Endothelial cell of umbilical vein (primary cell): ENCODE results near the gene ANGPTL2. TPM values are rescaled to one million over a fixed set of nuclear protein-coding genes. Genes with fewer than 3 reads are reported as not detected.

Experiments
- BruUV-seq: library from RNA; stranded (reverse); fragments of 400-500 nt; replicated peaks from 2 replicates; lab custom pipeline; 2021; lab: Mats Ljungman, UMichigan
- CTCF ChIA-PET: fragments of 300-600, 350-600 bp; sonication (Branson Sonifier 250); formaldehyde crosslinking; loops from one replicate; lab custom pipeline; 2021; ENCODE audit warnings: antibody characterized with exemption, inconsistent platforms; lab: Charles Lee
- POLR2A ChIA-PET: fragments of 300-600, 350-600 bp; sonication (Branson Sonifier 250); formaldehyde crosslinking; loops from one replicate; lab custom pipeline; 2021; ENCODE audit warnings: antibody characterized with exemption, inconsistent platforms; lab: Charles Lee
- DNase-seq: peaks from one replicate; pipeline ENCODE4 v3.0.0-alpha.2; 2011; ENCODE audit warnings: low read depth, low spot score
- FAIRE-seq: peaks from 2 replicates; lab custom pipeline; 2011; peaks lifted over from hg19 to GRCh38; lab: Jason Lieb, UNC
- H2AFZ ChIP-seq: 2 replicates; pipeline ENCODE4 v1.6.0; 2012; ENCODE audit warnings: low read depth, low read length, control low read depth, inconsistent platforms
- H3K27ac ChIP-seq: 2 replicates; pipeline ENCODE4 v1.5.1; 2011; ENCODE audit warnings: low read depth, mild to moderate bottlenecking, control low read depth, low read length, moderate library complexity; ENCODE audit not compliant: insufficient read depth
- H3K27me3 ChIP-seq, 2 experiments: 2 replicates each; pipeline versions ENCODE4 v1.6.0 to v1.6.1; 2011; ENCODE audit warnings: low read length in 2 of 2, mixed read lengths in 1 of 2; ENCODE audit not compliant: control insufficient read depth in 2 of 2, insufficient read depth in 2 of 2
- H3K36me3 ChIP-seq, 2 experiments: 2 replicates in 1 of 2; 3 replicates in 1 of 2; pipeline ENCODE4 v1.5.1; 2011; ENCODE audit warnings: low read length in 2 of 2, mild to moderate bottlenecking in 1 of 2, moderate library complexity in 1 of 2; ENCODE audit not compliant: control insufficient read depth in 2 of 2, insufficient read depth in 2 of 2; ENCODE audit errors: extremely low read depth in 1 of 2
- H3K4me1 ChIP-seq: 3 replicates; pipeline ENCODE4 v1.5.1; 2011; ENCODE audit warnings: mild to moderate bottlenecking, low read length; ENCODE audit not compliant: control insufficient read depth, insufficient read depth; ENCODE audit errors: extremely low read depth
- H3K4me2 ChIP-seq: 2 replicates; pipeline ENCODE4 v1.6.1; 2011; ENCODE audit warnings: low read length, control low read depth, mixed read lengths; ENCODE audit not compliant: insufficient read depth
- H3K4me3 ChIP-seq, 3 experiments: fragments of 200-600 bp in 1 of 3; sonication (generic), shearing (Covaris generic) in 1 of 3; replicated peaks in 1 of 3; 2 replicates each; pipeline ENCODE4 v1.5.1; 2011 to 2016; ENCODE audit warnings: control low read depth in 3 of 3, low read length in 3 of 3, mild to moderate bottlenecking in 2 of 3, inconsistent platforms in 1 of 3, low read depth in 1 of 3, moderate library complexity in 1 of 3; ENCODE audit not compliant: insufficient read depth in 1 of 3
- H3K79me2 ChIP-seq: 2 replicates; pipeline ENCODE4 v1.6.0; 2012; ENCODE audit warnings: low read length, inconsistent platforms; ENCODE audit not compliant: control insufficient read depth, insufficient read depth
- H3K9ac ChIP-seq: replicated peaks from 2 replicates; pipeline ENCODE3; 2011; ENCODE audit warnings: low read length, control low read depth; ENCODE audit not compliant: insufficient read depth; ENCODE audit errors: extremely low read depth
- H3K9me1 ChIP-seq: replicated peaks from 3 replicates; pipeline ENCODE4 v1.6.0; 2011; ENCODE audit warnings: mild to moderate bottlenecking, low read length; ENCODE audit not compliant: control insufficient read depth, insufficient read depth; ENCODE audit errors: extremely low read depth
- H3K9me3 ChIP-seq: replicated peaks from 2 replicates; pipeline ENCODE4 v1.5.1; 2012; ENCODE audit warnings: low read length, inconsistent platforms; ENCODE audit not compliant: control insufficient read depth, insufficient read depth
- H4K20me1 ChIP-seq: replicated peaks from 2 replicates; pipeline ENCODE3; 2011; ENCODE audit warnings: mild to moderate bottlenecking, low read length; ENCODE audit not compliant: control insufficient read depth, insufficient read depth; ENCODE audit errors: extremely low read depth
- EZH2 ChIP-seq: IDR thresholded peaks from 2 replicates; pipeline ENCODE4 v1.6.1; 2012; ENCODE audit warnings: borderline replicate concordance, low read depth, mild to moderate bottlenecking, moderate library complexity, low read length, inconsistent platforms; ENCODE audit not compliant: severe bottlenecking
- FOS ChIP-seq: IDR thresholded peaks from 2 replicates; pipeline ENCODE4 v1.6.1; 2011; ENCODE audit warnings: mild to moderate bottlenecking, low read length, moderate library complexity, borderline replicate concordance; ENCODE audit not compliant: insufficient read depth
- GATA2 ChIP-seq: IDR thresholded peaks from 2 replicates; pipeline ENCODE4 v1.7.0; 2011; ENCODE audit warnings: low read depth, mild to moderate bottlenecking, moderate library complexity, mixed read lengths, low read length; ENCODE audit not compliant: insufficient read length, insufficient read depth
- JUN ChIP-seq: IDR thresholded peaks from 2 replicates; pipeline ENCODE4 v1.6.1; 2011; ENCODE audit warnings: borderline replicate concordance, low read depth; ENCODE audit not compliant: insufficient read length, insufficient read depth
- MYC ChIP-seq: IDR thresholded peaks from one replicate; pipeline ENCODE4 v1.6.1; 2011; ENCODE audit warnings: mild to moderate bottlenecking, low read depth, low read length
- POLR2A ChIP-seq: IDR thresholded peaks from 2 replicates; pipeline ENCODE4 v1.6.1; 2012; ENCODE audit warnings: low read depth, mild to moderate bottlenecking, control low read depth, low read length
- POLR2AphosphoS5 ChIP-seq: IDR thresholded peaks from 2 replicates; pipeline ENCODE4 v1.6.1; 2012; ENCODE audit warnings: low read depth, mild to moderate bottlenecking, control low read depth, low read length, moderate library complexity; ENCODE audit not compliant: insufficient read depth
- dilution Hi-C: fragments of 300-500 bp; cut with MboI; formaldehyde crosslinking; loops from one replicate; pipeline ENCODE4 v1.15.0; 2019; ENCODE audit warnings: low sequenced_read_pairs; ENCODE audit not compliant: extremely low pct_ligation_motif_present
- intact Hi-C: fragments of 100-400 bp; cut with micrococcal nuclease; formaldehyde crosslinking; loops from one replicate; pipeline ENCODE4 v1.10.0; 2022
- polyA plus RNA-seq, 4 experiments: library from polyadenylated mRNA; depleted of rRNA in 3 of 4; stranded (reverse) in 3 of 4; unstranded in 1 of 4; fragments of >200 nt; gene quantifications; 2 replicates each; pipeline versions ENCODE4 v1.2.1 to v1.2.3, GENCODE V29; 2011 to 2012; ENCODE audit warnings: missing spikeins in 1 of 4
- total RNA-seq: library from RNA; stranded (reverse); gene quantifications from 2 replicates; pipeline ENCODE4 v1.2.3, GENCODE V29; 2021
- TF ChIP-seq, protein P1 (sequence below): IDR thresholded peaks from 2 replicates; pipeline ENCODE4 v1.6.1; 2011; ENCODE audit not compliant: insufficient read depth, insufficient read length
- TF ChIP-seq, protein P2 (sequence below), 2 donors: IDR thresholded peaks; 1 replicate in 1 of 2; 2 replicates in 1 of 2; pipeline ENCODE4 v1.5.1; 2011; ENCODE audit warnings: low read length in 2 of 2, mild to moderate bottlenecking in 2 of 2, moderate library complexity in 2 of 2, control low read depth in 1 of 2, inconsistent platforms in 1 of 2, low read depth in 1 of 2; ENCODE audit not compliant: insufficient read depth in 1 of 2; ENCODE audit errors: extremely low read depth in 1 of 2

Gene ANGPTL2
- total and polyA plus RNA-seq, 2 donors (not counting 3 experiments of a cell fraction or from before 2014, with no cell fraction given), result 15.1 to 24.5 TPM

DNA sequence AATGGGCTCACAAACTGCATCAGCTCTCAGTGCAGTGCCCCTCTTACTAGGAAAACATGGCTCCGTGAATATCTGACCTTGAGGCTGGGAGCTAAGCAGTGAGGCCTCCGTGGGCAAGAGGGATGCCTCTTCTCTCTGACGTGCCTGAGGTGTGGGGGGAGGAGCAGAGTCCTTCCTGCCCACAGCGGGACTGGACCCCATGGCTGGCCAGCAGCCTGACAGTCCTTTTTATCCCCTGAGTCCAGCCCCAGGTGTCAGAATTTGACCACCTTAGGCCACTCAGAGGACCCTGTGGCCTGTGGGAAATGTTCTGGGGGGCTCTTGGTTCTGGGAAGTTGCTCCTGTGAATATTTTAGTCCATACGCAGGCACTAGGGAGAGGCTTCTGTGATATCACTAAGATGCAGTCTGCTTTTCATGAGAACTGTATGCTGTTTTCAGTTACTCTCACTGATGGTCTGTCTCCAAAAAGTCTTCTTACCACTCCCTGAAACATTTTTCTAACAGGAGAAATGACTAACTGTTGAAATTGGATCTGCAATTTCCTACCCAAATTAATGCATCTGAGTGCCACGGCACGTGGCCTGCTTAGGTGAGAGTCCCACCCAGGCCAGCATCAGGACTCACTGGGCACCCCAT, 23.4 kb downstream of the ANGPTL2 start:
- DNase-seq, result no peak
- ChIA-PET CTCF (no interaction called here), POLR2A (no interaction called here)
- no peaks in the 10 kb centered on the region for H3K9me3 ChIP-seq
- H3K79me2 ChIP-seq, result no peaks in the 10 kb centered on the region
- no peak overlapping the region for H2AFZ ChIP-seq
- no peak overlapping the region for H3K4me3 ChIP-seq
- intact Hi-C loops, result no loop called here
- no peaks in the 10 kb centered on the region for H3K36me3 ChIP-seq
- no TSS peak for BruUV-seq
- no peaks in the 10 kb centered on the region for H3K27me3 ChIP-seq
- no peak for TF ChIP-seq POLR2AphosphoS5
- TF ChIP-seq, protein P1, sequence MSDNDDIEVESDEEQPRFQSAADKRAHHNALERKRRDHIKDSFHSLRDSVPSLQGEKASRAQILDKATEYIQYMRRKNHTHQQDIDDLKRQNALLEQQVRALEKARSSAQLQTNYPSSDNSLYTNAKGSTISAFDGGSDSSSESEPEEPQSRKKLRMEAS, result no peak
- no peak for TF ChIP-seq FOS
- TF ChIP-seq JUN, result no peak
- no peak for TF ChIP-seq POLR2A
- no peak for TF ChIP-seq EZH2
- TF ChIP-seq, protein P2, sequence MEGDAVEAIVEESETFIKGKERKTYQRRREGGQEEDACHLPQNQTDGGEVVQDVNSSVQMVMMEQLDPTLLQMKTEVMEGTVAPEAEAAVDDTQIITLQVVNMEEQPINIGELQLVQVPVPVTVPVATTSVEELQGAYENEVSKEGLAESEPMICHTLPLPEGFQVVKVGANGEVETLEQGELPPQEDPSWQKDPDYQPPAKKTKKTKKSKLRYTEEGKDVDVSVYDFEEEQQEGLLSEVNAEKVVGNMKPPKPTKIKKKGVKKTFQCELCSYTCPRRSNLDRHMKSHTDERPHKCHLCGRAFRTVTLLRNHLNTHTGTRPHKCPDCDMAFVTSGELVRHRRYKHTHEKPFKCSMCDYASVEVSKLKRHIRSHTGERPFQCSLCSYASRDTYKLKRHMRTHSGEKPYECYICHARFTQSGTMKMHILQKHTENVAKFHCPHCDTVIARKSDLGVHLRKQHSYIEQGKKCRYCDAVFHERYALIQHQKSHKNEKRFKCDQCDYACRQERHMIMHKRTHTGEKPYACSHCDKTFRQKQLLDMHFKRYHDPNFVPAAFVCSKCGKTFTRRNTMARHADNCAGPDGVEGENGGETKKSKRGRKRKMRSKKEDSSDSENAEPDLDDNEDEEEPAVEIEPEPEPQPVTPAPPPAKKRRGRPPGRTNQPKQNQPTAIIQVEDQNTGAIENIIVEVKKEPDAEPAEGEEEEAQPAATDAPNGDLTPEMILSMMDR (IDR thresholded peaks at IDR 0.05; ENCODE audit: extremely low read depth in 1 of 2, insufficient read depth in 1 of 2, low read depth in 1 of 2, low read length in 2 of 2), result no peak
- TF ChIP-seq GATA2, result no peak
- no peak for TF ChIP-seq MYC
- no peaks in the 10 kb centered on the region for H3K9me1 ChIP-seq
- no peak overlapping the region for H3K4me2 ChIP-seq
- H3K4me1 ChIP-seq, result no peaks in the 10 kb centered on the region
- dilution Hi-C loops, result no loop called here
- no peak overlapping the region for H3K9ac ChIP-seq
- no peak for FAIRE-seq
- no peaks in the 10 kb centered on the region for H4K20me1 ChIP-seq
- no peak overlapping the region for H3K27ac ChIP-seq
